GM10266 (cell line): ENCODE data around the gene UNC5A.

Source experiments
- DNase-seq: peaks from one replicate; pipeline ENCODE4 v3.0.0; 2012; ENCODE audit errors: extremely low spot score
- CTCF ChIP-seq: IDR thresholded peaks from 2 replicates; pipeline ENCODE4 v1.5.1; 2012; ENCODE audit warnings: mild to moderate bottlenecking, low read depth; ENCODE audit not compliant: control insufficient read depth, insufficient read depth; ENCODE audit errors: missing control alignments

Gene UNC5A

GRCh38 chr5:176813587-176814312 lies 3.4 kb downstream of the UNC5A start:
- TF ChIP-seq CTCF: no peak
- DNase-seq: no peak

- DNase-seq: no peak
- TF ChIP-seq CTCF: no peak
Measured at GRCh38 chr5:176814313-176814685, 3.9 kb downstream of the UNC5A start.

GRCh38 chr5:176814836-176815438 lies 4.6 kb downstream of the UNC5A start:
- no peak for DNase-seq
- no peak for TF ChIP-seq CTCF

GRCh38 chr5:176816043-176816745 lies 5.8 kb downstream of the UNC5A start:
- DNase-seq: no peak
- TF ChIP-seq CTCF: no peak

GRCh38 chr5:176816791-176817347 lies 6.5 kb downstream of the UNC5A start:
- DNase-seq: no peak
- TF ChIP-seq CTCF: no peak

- no peak for DNase-seq
- TF ChIP-seq CTCF: no peak
Measured at GRCh38 chr5:176817369-176817840, 7.0 kb downstream of the UNC5A start.
